Stimulated activated CD4-positive, alpha-beta T cell treated with anti-CD3 and anti-CD28 coated beads, Interleukin-12 subunit alpha, Interleukin-12 subunit beta, amount 100 ng/mL, for 48 hours (primary cell): ENCODE measurements around the gene PRKAR1B.

ENCODE experiments used
- DNase-seq, 3 donors: peaks; one replicate each; pipeline ENCODE4 v3.0.0-alpha.2; 2020; ENCODE audit warnings: low read depth in 2 of 3, low spot score in 1 of 3

PRKAR1B gene

DNA sequence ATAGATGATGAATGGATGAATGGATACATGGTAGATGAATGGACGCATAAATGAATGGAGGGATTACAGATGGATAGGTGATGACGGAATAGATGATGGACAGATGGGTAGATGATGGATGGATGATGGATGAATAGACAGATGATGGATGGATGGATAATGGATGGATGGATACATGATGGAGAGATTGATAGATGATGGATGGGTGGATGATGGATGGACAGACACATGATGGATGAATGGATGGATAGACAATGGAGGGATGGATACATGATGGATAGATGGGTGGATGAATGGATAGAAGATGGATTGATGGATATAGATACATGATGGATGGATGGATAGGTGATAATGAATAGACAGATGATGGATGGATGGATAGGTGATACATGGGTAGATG, 198.6 kb downstream of the PRKAR1B start:
- DNase-seq: no peak

GRCh38 chr7:527723-528122, 199.4 kb downstream of the PRKAR1B start:
- no peak for DNase-seq

DNA sequence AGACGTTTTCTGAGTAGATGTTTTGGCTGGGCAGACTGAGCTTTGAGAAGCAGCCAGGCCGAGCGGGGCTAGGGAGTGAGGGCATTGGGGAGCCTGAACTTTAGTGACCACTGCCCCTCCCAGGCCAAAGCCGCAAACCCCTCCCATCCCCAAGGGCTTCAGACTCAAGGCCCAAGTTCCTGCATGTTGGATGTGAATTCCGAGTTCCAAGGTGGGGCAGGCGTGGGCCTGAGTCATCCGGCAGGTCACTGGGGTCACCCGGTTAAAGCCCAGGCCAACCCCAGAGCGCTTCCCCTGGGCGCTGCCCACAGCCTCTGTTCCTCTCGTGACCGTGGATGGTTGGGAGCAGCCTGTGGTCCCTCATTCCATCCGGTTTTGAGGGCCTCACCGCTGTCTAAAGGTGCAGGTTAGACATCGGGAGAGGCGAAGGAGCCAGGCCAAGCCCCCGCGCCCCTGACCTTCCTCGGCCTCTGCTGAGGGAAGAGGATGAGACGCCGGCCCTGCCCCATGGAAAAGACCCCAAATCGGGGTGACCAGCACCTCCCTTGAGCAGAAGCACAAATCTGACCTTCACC, 200.5 kb downstream of the PRKAR1B start:
- no peak for DNase-seq

DNA sequence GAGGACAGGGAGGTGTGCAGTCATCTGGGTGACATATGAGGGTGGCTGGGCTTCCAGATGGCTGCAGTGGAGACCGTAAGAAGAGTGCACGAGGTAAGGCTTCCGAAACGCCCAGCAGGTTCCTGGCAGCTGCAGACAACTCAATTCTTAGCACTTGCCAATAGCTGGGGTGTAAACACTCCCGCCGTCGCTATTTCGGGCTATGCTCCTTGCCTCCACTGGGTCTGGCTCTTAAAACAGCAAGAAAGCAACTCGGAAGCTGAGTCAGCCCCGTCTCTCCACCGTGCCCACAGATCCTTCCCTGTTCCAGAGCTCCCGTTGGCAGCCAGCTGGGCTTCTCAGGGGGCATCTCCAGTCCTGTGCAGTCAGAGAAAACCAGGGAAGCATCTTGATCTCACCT, 201.3 kb downstream of the PRKAR1B start:
- DNase-seq: no peak

GRCh38 chr7:524800-525199, 202.3 kb downstream of the PRKAR1B start:
- DNase-seq: no peak

- DNase-seq: no peak
Measured at GRCh38 chr7:523347-524336, 203.4 kb downstream of the PRKAR1B start.

DNA sequence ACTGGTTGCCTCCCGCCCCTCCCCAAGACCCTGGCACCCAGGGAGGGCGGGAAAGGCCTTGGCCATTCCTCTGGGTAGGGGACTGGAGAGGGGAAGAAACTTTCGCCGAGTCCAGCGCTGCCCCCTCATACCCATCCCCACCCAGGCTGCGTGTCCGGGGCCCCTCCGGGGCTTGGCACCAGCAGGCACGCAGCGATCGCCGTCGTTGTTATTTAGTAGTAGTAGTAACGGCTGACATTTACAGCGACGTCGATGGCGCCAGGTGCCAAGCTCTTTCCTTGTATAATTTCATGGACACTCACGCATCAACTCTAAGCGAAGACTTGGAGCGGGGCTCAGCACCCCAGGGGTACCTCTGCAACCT, 204.1 kb downstream of the PRKAR1B start:
- no peak for DNase-seq

GRCh38 chr7:522071-522950, 204.8 kb downstream of the PRKAR1B start:
- DNase-seq: no peak

GRCh38 chr7:521221-522070, 205.6 kb downstream of the PRKAR1B start:
- DNase-seq: no peak

GRCh38 chr7:520503-521161, 206.4 kb downstream of the PRKAR1B start:
- no peak for DNase-seq

GRCh38 chr7:519484-520390, 207.3 kb downstream of the PRKAR1B start, which contains the start of gene PDGFA:
PDGFA (minus strand) TSS chr7:519846; CDS start chr7:519001, 845 bp downstream.
- DNase-seq: no peak

- DNase-seq: peak in 1 of 3 donors; percentile 54
Measured at GRCh38 chr7:518630-519483, 208.2 kb downstream of the PRKAR1B start.

DNA sequence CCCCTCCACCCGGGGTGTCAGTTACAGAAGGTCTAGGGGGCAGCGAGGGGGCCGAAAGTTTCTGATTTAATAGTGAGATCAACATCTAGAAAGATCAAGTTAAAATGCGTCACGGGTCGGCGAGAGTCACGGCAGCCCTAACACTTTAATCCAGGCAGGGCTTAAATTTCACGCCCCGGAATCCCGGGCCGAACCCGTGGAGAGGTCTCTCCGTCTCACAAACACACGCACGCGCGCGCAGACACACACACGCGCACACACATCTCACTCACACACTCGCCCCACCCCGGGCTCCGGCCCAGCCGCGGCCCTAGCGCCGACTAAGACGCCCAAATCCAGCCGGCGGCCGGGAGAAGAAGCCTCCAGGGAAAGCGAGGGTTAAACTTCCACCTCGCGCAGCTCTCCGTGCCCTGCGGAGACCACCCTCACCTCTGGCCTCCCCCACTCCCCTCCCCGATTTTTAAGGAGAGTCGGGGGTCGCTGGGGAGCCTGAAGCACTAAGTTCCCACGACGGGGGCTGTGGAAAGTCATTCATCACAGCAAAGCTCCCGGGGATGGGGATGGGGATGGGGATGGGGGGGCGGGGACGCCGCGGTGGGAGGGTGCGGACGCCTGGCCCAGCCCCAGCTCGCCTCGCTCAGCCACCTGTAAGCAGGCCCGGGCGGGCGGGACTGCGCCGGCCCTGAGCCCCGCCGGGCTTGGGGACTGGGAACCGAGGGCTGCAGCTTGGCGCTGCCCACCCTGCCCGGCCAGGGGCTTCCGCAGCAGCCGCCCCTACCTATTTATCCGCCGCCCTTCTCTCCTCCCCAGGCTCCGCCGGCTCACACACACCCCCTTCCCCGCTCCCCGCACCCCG, 209.1 kb downstream of the PRKAR1B start:
- no peak for DNase-seq

- no peak for DNase-seq
Measured at GRCh38 chr7:516606-517456, 210.2 kb downstream of the PRKAR1B start.

GRCh38 chr7:516216-516605, 210.9 kb downstream of the PRKAR1B start:
- DNase-seq: no peak

- no peak for DNase-seq
Measured at GRCh38 chr7:515628-516027, 211.5 kb downstream of the PRKAR1B start.
